PC-3 (cell line): ENCODE data around the gene VSTM2L. TPM values are rescaled to one million over a fixed set of nuclear protein-coding genes. Genes with fewer than 3 reads are reported as not detected.

Experiments used
- ATAC-seq: fragments of 200-7000 bp; cut with Tn5 transposase; 2 replicates; pipeline ENCODE4 v1.9.1; 2020; ENCODE audit warnings: mild to moderate bottlenecking, moderate library complexity
- BruUV-seq: library from RNA; stranded (reverse); fragments of 400-500 nt; replicated peaks from 2 replicates; lab custom pipeline; 2021; lab: Mats Ljungman, UMichigan
- CTCF ChIA-PET: fragments of 300-600 bp; sonication (Branson Sonifier 250); formaldehyde crosslinking; loops from one replicate; lab custom pipeline; 2022; ENCODE audit warnings: antibody characterized with exemption; lab: Charles Lee
- POLR2A ChIA-PET: fragments of 300-600 bp; sonication (Branson Sonifier 250); formaldehyde crosslinking; loops from one replicate; lab custom pipeline; 2022; ENCODE audit warnings: antibody characterized with exemption; ENCODE audit not compliant: unreplicated experiment; lab: Charles Lee
- DNase-seq: peaks from one replicate; pipeline ENCODE4 v3.0.0-alpha.2; 2015
- H2AFZ ChIP-seq: fragments of 300-600 bp; sonication (generic); 2 replicates; pipeline ENCODE4 v1.6.0; 2016; ENCODE audit warnings: antibody characterized with exemption, low read length
- H3F3A ChIP-seq: fragments of 300-600 bp; sonication (generic); one replicate; pipeline ENCODE4 v1.6.0; 2017; ENCODE audit warnings: antibody characterized with exemption, low read length, control low read depth, mild to moderate bottlenecking; ENCODE audit not compliant: unreplicated experiment
- H3K27ac ChIP-seq: fragments of 300-600 bp; sonication (generic); 2 replicates; pipeline ENCODE4 v1.5.1; 2016; ENCODE audit warnings: mild to moderate bottlenecking, low read length
- H3K27me3 ChIP-seq: fragments of 300-600 bp; sonication (generic); 2 replicates; pipeline ENCODE4 v1.6.1; 2016; ENCODE audit warnings: low read length, mixed read lengths
- H3K36me3 ChIP-seq: fragments of 300-600 bp; sonication (generic); 2 replicates; pipeline ENCODE4 v1.6.1; 2016; ENCODE audit warnings: low read depth, mixed run types, low read length, mixed read lengths
- H3K4me1 ChIP-seq: fragments of 300-600 bp; sonication (generic); 2 replicates; pipeline ENCODE4 v1.5.1; 2016; ENCODE audit warnings: low read length; ENCODE audit not compliant: insufficient read depth
- H3K4me2 ChIP-seq: fragments of 300-600 bp; sonication (generic); 2 replicates; pipeline ENCODE4 v1.6.0; 2016; ENCODE audit warnings: low read length
- H3K4me3 ChIP-seq: fragments of 300-600 bp; sonication (generic); 2 replicates; pipeline ENCODE4 v1.5.1; 2016; ENCODE audit warnings: mild to moderate bottlenecking, low read length, mixed read lengths
- H3K79me2 ChIP-seq: fragments of 300-600 bp; sonication (generic); 2 replicates; pipeline ENCODE4 v1.6.1; 2017; ENCODE audit warnings: low read length, mixed read lengths
- H3K9ac ChIP-seq: fragments of 300-600 bp; sonication (generic); 2 replicates; pipeline ENCODE4 v1.6.0; 2016; ENCODE audit warnings: mild to moderate bottlenecking, low read length
- H3K9me2 ChIP-seq: fragments of 300-600 bp; sonication (generic); replicated peaks from 2 replicates; pipeline ENCODE4 v1.6.1; 2016; ENCODE audit warnings: mixed run types, low read length, mixed read lengths
- H3K9me3 ChIP-seq: fragments of 300-600 bp; sonication (generic); 2 replicates; pipeline ENCODE4 v1.6.1; 2016; ENCODE audit warnings: low read length, mixed read lengths
- H4K20me1 ChIP-seq: fragments of 300-600 bp; sonication (generic); 2 replicates; pipeline ENCODE4 v1.6.1; 2016; ENCODE audit warnings: low read length, mixed read lengths
- CTCF ChIP-seq: fragments of 300-600 bp; sonication (generic); conservative IDR thresholded peaks from 2 replicates; pipeline ENCODE4 v1.5.1; 2017; ENCODE audit warnings: antibody characterized with exemption, low read depth, mild to moderate bottlenecking, low read length
- EZH2 ChIP-seq: fragments of 300-600 bp; sonication (generic); IDR thresholded peaks from one replicate; pipeline ENCODE4 v1.6.1; 2017; ENCODE audit warnings: antibody characterized with exemption, mild to moderate bottlenecking, low read length; ENCODE audit not compliant: unreplicated experiment
- EZH2phosphoT487 ChIP-seq: fragments of 300-600 bp; sonication (generic); IDR thresholded peaks from 2 replicates; pipeline ENCODE4 v1.6.1; 2018; ENCODE audit warnings: mild to moderate bottlenecking, antibody characterized with exemption, low read length, borderline replicate concordance
- intact Hi-C: fragments of 100-400 bp; cut with micrococcal nuclease; formaldehyde crosslinking; loops from 2 replicates; pipeline ENCODE4 v1.9.0; 2023
- total RNA-seq: library from RNA; depleted of rRNA; stranded (reverse); fragments of >200 nt; gene quantifications from 2 replicates; pipeline ENCODE4 v1.2.3, GENCODE V29; 2014

The VSTM2L gene
- total RNA-seq, 1 experiment from 2014 or later: 45.8 TPM

- Histone ChIP-seq H3K79me2 (no peaks in the 10 kb centered on the region), H2AFZ (no peak overlapping the region), H4K20me1 (no peaks in the 10 kb centered on the region), H3K36me3 (peaks cover 5% of the 10 kb centered on the region; the same call in 1 of the 2 replicates), H3K27ac (no peak overlapping the region), H3K4me2 (no peak overlapping the region), H3K4me3 (no peak overlapping the region), H3F3A (no peaks in the 10 kb centered on the region), H3K9me2 (no peaks in the 10 kb centered on the region), H3K9me3 (no peaks in the 10 kb centered on the region), H3K4me1 (no peaks in the 10 kb centered on the region), H3K27me3 (no peaks in the 10 kb centered on the region), H3K9ac (no peak overlapping the region)
- intact Hi-C loops: no loop called here
- DNase-seq (no peak), ATAC-seq (no peak)
- BruUV-seq: no TSS peak
- POLR2A ChIA-PET: no interaction called here
- CTCF ChIA-PET: no interaction called here
- TF ChIP-seq EZH2 (no peak), CTCF (no peak), EZH2phosphoT487 (no peak)
Measured at GRCh38 chr20:37977338-37977737, 74.4 kb downstream of the VSTM2L start.

GRCh38 chr20:37977786-37978185 lies 74.9 kb downstream of the VSTM2L start:
- CTCF ChIA-PET: no interaction called here
- POLR2A ChIA-PET: no interaction called here
- TF ChIP-seq CTCF (no peak), EZH2 (no peak), EZH2phosphoT487 (no peak)
- H3K4me3 ChIP-seq: no peak overlapping the region
- H4K20me1 ChIP-seq: no peaks in the 10 kb centered on the region
- H3K9me2 ChIP-seq: no peaks in the 10 kb centered on the region
- H3K36me3 ChIP-seq: peaks cover 8% of the 10 kb centered on the region; the same call in 1 of the 2 replicates
- no peak overlapping the region for H3K9ac ChIP-seq
- intact Hi-C loops: no loop called here
- ATAC-seq (no peak), DNase-seq (no peak)
- no peak overlapping the region for H2AFZ ChIP-seq
- BruUV-seq: no TSS peak
- H3K27ac ChIP-seq: no peak overlapping the region
- no peak overlapping the region for H3K4me2 ChIP-seq
- H3K9me3 ChIP-seq: no peaks in the 10 kb centered on the region
- H3K79me2 ChIP-seq: no peaks in the 10 kb centered on the region
- H3K27me3 ChIP-seq: no peaks in the 10 kb centered on the region
- no peaks in the 10 kb centered on the region for H3F3A ChIP-seq
- H3K4me1 ChIP-seq: no peaks in the 10 kb centered on the region

- no peaks in the 10 kb centered on the region for H3K9me3 ChIP-seq
- no peak overlapping the region for H3K9ac ChIP-seq
- no peak for TF ChIP-seq EZH2
- no peak for TF ChIP-seq CTCF
- no peak for TF ChIP-seq EZH2phosphoT487
- no peaks in the 10 kb centered on the region for H3K27me3 ChIP-seq
- H3K4me2 ChIP-seq: no peak overlapping the region
- CTCF ChIA-PET: interaction anchor here (0.6 kb wide), 2 partner anchors 13 to 87 kb away, joined by 3 to 10 read pairs; no protein-coding TSS in a partner anchor
- no peak overlapping the region for H3K4me3 ChIP-seq
- no peaks in the 10 kb centered on the region for H4K20me1 ChIP-seq
- ATAC-seq (no peak), DNase-seq (no peak)
- no peaks in the 10 kb centered on the region for H3K4me1 ChIP-seq
- no peaks in the 10 kb centered on the region for H3K79me2 ChIP-seq
- no peak overlapping the region for H3K27ac ChIP-seq
- POLR2A ChIA-PET: no interaction called here
- no TSS peak for BruUV-seq
- peaks cover 8% of the 10 kb centered on the region; the same call in 1 of the 2 replicates for H3K36me3 ChIP-seq
- intact Hi-C loops: no loop called here
- no peaks in the 10 kb centered on the region for H3K9me2 ChIP-seq
- no peaks in the 10 kb centered on the region for H3F3A ChIP-seq
- no peak overlapping the region for H2AFZ ChIP-seq
Measured at GRCh38 chr20:37979021-37979985, 76.4 kb downstream of the VSTM2L start.
